K562 (cell line): ENCODE results near the gene KIAA0825. TPM values are rescaled to one million over a fixed set of nuclear protein-coding genes. Genes with fewer than 3 reads are reported as not detected.

Source experiments
- ADNP ChIP-seq: fragments of 200-800 bp; sonication (Bioruptor generic); IDR thresholded peaks from 2 replicates; pipeline ENCODE4 v1.6.1; 2016; ENCODE audit warnings: missing genetic modification characterization, missing compliant biosample characterization
- DNMT1 ChIP-seq: fragments of 450-650 bp; IDR thresholded peaks from 2 replicates; pipeline ENCODE4 v1.6.1; 2016; ENCODE audit warnings: antibody characterized with exemption, mild to moderate bottlenecking
- ESRRB ChIP-seq: fragments of 250-450 bp; sonication (Bioruptor Pico); IDR thresholded peaks from 2 replicates; pipeline ENCODE4 v1.5.0; 2020; ENCODE audit warnings: mild to moderate bottlenecking, moderate library complexity, borderline replicate concordance
- FOSL1 ChIP-seq: fragments of 200-800 bp; sonication (Bioruptor generic); conservative IDR thresholded peaks from 2 replicates; pipeline ENCODE4 v1.6.1; 2016; ENCODE audit warnings: missing genetic modification characterization, missing compliant biosample characterization
- HDGF ChIP-seq: fragments of 450-650 bp; IDR thresholded peaks from 2 replicates; pipeline ENCODE4 v1.6.1; 2016
- PTBP1 ChIP-seq: fragments of 200-400 bp; formaldehyde crosslinking; IDR thresholded peaks from 2 replicates; pipeline ENCODE4 v1.6.1; 2017; ENCODE audit warnings: low read depth, low read length
- RBBP5 ChIP-seq: fragments of 200-600 bp; sonication (generic); IDR thresholded peaks from 2 replicates; pipeline ENCODE4 v1.6.1; 2012; ENCODE audit warnings: borderline replicate concordance, mild to moderate bottlenecking, low read length, control low read depth, inconsistent platforms; ENCODE audit not compliant: insufficient read depth, poor library complexity, severe bottlenecking
- TAF7 ChIP-seq: fragments of 450-650 bp; IDR thresholded peaks from 2 replicates; pipeline ENCODE4 v1.6.1; 2016; ENCODE audit warnings: missing genetic modification characterization, missing compliant biosample characterization
- ZBTB1 ChIP-seq: sonication (generic); formaldehyde crosslinking; IDR thresholded peaks from 2 replicates; pipeline ENCODE4 v1.8.1; 2023; ENCODE audit warnings: missing genetic modification reagents, low read depth, mild to moderate bottlenecking, borderline replicate concordance
- ZNF384 ChIP-seq: IDR thresholded peaks from 2 replicates; pipeline ENCODE4 v1.6.1; 2012; ENCODE audit warnings: low read depth, low read length, improper control_type of control experiment
- ZNF583 ChIP-seq: fragments of 250-450 bp; sonication (Bioruptor Pico); IDR thresholded peaks from 2 replicates; pipeline ENCODE4 v1.4.0; 2020
- polyA plus RNA-seq, 8 experiments: library from polyadenylated mRNA; depleted of rRNA in 4 of 8; stranded (reverse) in 5 of 8; unstranded in 3 of 8; fragments of >200 nt; fragmentation: Nextera tagmentation in 2 of 8; fragmentation: Illumina TruSeq in 1 of 8; extraction: Ambion mirVana in 2 of 8; extraction: Trizol in 1 of 8; gene quantifications; 2 replicates each; pipeline versions ENCODE4 v1.2.1 to v1.2.3, GENCODE V29; 2011 to 2014; ENCODE audit warnings: inconsistent platforms in 1 of 8, missing spikeins in 1 of 8
- total RNA-seq, 7 experiments: library from RNA; depleted of rRNA in 6 of 7; stranded (reverse); fragments of >200 nt in 6 of 7; fragmentation: Illumina TruSeq in 2 of 7; extraction: Trizol in 2 of 7; gene quantifications; 2 replicates each; pipeline versions ENCODE4 v1.2.1 to v1.2.3, GENCODE V29; 2011 to 2021; ENCODE audit warnings: low replicate concordance in 1 of 7
- TF ChIP-seq, protein P1 (sequence below): fragments of 200-800 bp; sonication (Bioruptor generic); IDR thresholded peaks from 2 replicates; pipeline ENCODE4 v1.6.1; 2016; ENCODE audit warnings: missing genetic modification characterization, missing compliant biosample characterization
- TF ChIP-seq, protein P2 (sequence below): fragments of 250-450 bp; sonication (Bioruptor Pico); IDR thresholded peaks from 2 replicates; pipeline ENCODE4 v1.8.0; 2021; ENCODE audit warnings: moderate library complexity, mild to moderate bottlenecking, inconsistent platforms
- TF ChIP-seq, protein P3 (sequence below): sonication (generic); IDR thresholded peaks from 2 replicates; pipeline ENCODE4 v1.6.1; 2016
- TF ChIP-seq, protein P4 (sequence below): fragments of 250-450 bp; sonication (Bioruptor Pico); IDR thresholded peaks from 2 replicates; pipeline ENCODE4 v1.5.0; 2021; ENCODE audit warnings: mild to moderate bottlenecking, borderline replicate concordance
- TF ChIP-seq, protein P5 (sequence below): IDR thresholded peaks from 2 replicates; pipeline ENCODE4 v1.6.1; 2016; ENCODE audit warnings: missing genetic modification characterization, missing compliant biosample characterization

Gene KIAA0825
- total and polyA plus RNA-seq, 9 of the 15 experiments (the other 6 are each of a cell fraction or from before 2014, with no cell fraction given): 0.05 to 0.36 (median 0.16) TPM; not detected in 1

DNA sequence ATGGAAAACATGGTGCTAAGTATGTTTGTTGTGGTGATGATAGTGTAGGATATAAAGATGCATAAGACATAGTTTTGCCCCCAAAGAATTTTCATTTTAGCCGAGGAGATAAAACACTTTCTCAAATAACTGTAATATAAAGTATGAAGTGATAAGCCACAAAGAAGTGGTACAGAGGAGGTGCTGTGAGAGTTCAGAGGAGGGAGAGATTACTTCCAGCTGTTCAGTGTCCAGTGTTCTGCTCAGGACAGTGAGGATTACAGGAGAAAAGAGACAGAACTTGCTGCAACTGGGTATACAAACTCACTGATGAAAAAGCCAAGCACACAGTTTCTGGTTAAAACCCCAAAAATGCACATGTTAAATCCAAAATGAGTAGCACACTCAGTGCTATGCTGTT lies 309.3 kb downstream of the KIAA0825 start (continued):
- TF ChIP-seq, protein P1, sequence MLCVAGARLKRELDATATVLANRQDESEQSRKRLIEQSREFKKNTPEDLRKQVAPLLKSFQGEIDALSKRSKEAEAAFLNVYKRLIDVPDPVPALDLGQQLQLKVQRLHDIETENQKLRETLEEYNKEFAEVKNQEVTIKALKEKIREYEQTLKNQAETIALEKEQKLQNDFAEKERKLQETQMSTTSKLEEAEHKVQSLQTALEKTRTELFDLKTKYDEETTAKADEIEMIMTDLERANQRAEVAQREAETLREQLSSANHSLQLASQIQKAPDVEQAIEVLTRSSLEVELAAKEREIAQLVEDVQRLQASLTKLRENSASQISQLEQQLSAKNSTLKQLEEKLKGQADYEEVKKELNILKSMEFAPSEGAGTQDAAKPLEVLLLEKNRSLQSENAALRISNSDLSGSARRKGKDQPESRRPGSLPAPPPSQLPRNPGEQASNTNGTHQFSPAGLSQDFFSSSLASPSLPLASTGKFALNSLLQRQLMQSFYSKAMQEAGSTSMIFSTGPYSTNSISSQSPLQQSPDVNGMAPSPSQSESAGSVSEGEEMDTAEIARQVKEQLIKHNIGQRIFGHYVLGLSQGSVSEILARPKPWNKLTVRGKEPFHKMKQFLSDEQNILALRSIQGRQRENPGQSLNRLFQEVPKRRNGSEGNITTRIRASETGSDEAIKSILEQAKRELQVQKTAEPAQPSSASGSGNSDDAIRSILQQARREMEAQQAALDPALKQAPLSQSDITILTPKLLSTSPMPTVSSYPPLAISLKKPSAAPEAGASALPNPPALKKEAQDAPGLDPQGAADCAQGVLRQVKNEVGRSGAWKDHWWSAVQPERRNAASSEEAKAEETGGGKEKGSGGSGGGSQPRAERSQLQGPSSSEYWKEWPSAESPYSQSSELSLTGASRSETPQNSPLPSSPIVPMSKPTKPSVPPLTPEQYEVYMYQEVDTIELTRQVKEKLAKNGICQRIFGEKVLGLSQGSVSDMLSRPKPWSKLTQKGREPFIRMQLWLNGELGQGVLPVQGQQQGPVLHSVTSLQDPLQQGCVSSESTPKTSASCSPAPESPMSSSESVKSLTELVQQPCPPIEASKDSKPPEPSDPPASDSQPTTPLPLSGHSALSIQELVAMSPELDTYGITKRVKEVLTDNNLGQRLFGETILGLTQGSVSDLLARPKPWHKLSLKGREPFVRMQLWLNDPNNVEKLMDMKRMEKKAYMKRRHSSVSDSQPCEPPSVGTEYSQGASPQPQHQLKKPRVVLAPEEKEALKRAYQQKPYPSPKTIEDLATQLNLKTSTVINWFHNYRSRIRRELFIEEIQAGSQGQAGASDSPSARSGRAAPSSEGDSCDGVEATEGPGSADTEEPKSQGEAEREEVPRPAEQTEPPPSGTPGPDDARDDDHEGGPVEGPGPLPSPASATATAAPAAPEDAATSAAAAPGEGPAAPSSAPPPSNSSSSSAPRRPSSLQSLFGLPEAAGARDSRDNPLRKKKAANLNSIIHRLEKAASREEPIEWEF: no peak
- no peak for TF ChIP-seq ESRRB (CRISPR knock-in tag)
- no peak for TF ChIP-seq ADNP
- TF ChIP-seq ZNF384: no peak
- TF ChIP-seq RBBP5: no peak
- no peak for TF ChIP-seq ZBTB1 (CRISPR knock-in tag)
- no peak for TF ChIP-seq FOSL1 (tag)
- TF ChIP-seq, protein P2, sequence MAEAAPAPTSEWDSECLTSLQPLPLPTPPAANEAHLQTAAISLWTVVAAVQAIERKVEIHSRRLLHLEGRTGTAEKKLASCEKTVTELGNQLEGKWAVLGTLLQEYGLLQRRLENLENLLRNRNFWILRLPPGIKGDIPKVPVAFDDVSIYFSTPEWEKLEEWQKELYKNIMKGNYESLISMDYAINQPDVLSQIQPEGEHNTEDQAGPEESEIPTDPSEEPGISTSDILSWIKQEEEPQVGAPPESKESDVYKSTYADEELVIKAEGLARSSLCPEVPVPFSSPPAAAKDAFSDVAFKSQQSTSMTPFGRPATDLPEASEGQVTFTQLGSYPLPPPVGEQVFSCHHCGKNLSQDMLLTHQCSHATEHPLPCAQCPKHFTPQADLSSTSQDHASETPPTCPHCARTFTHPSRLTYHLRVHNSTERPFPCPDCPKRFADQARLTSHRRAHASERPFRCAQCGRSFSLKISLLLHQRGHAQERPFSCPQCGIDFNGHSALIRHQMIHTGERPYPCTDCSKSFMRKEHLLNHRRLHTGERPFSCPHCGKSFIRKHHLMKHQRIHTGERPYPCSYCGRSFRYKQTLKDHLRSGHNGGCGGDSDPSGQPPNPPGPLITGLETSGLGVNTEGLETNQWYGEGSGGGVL (CRISPR knock-in tag): no peak
- TF ChIP-seq, protein P3, sequence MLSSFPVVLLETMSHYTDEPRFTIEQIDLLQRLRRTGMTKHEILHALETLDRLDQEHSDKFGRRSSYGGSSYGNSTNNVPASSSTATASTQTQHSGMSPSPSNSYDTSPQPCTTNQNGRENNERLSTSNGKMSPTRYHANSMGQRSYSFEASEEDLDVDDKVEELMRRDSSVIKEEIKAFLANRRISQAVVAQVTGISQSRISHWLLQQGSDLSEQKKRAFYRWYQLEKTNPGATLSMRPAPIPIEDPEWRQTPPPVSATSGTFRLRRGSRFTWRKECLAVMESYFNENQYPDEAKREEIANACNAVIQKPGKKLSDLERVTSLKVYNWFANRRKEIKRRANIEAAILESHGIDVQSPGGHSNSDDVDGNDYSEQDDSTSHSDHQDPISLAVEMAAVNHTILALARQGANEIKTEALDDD: no peak
- TF ChIP-seq, protein P4, sequence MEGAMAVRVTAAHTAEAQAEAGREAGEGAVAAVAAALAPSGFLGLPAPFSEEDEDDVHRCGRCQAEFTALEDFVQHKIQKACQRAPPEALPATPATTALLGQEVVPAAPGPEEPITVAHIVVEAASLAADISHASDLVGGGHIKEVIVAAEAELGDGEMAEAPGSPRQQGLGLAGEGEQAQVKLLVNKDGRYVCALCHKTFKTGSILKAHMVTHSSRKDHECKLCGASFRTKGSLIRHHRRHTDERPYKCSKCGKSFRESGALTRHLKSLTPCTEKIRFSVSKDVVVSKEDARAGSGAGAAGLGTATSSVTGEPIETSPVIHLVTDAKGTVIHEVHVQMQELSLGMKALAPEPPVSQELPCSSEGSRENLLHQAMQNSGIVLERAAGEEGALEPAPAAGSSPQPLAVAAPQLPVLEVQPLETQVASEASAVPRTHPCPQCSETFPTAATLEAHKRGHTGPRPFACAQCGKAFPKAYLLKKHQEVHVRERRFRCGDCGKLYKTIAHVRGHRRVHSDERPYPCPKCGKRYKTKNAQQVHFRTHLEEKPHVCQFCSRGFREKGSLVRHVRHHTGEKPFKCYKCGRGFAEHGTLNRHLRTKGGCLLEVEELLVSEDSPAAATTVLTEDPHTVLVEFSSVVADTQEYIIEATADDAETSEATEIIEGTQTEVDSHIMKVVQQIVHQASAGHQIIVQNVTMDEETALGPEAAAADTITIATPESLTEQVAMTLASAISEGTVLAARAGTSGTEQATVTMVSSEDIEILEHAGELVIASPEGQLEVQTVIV (CRISPR knock-in tag): no peak
- no peak for TF ChIP-seq HDGF
- no peak for TF ChIP-seq PTBP1
- TF ChIP-seq ZNF583 (CRISPR knock-in tag): no peak
- TF ChIP-seq DNMT1: no peak
- TF ChIP-seq, protein P5, sequence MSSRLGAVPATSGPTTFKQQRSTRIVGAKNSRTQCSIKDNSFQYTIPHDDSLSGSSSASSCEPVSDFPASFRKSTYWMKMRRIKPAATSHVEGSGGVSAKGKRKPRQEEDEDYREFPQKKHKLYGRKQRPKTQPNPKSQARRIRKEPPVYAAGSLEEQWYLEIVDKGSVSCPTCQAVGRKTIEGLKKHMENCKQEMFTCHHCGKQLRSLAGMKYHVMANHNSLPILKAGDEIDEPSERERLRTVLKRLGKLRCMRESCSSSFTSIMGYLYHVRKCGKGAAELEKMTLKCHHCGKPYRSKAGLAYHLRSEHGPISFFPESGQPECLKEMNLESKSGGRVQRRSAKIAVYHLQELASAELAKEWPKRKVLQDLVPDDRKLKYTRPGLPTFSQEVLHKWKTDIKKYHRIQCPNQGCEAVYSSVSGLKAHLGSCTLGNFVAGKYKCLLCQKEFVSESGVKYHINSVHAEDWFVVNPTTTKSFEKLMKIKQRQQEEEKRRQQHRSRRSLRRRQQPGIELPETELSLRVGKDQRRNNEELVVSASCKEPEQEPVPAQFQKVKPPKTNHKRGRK (tag): no peak
- TF ChIP-seq TAF7 (tag): no peak
